Glutamatergic neuron (in vitro differentiated cells): Measurements from ENCODE around the gene ATP1A2. TPM values are rescaled to one million over a fixed set of nuclear protein-coding genes. Genes with fewer than 3 reads are reported as not detected.

Experiments
- DNase-seq: peaks from one replicate; pipeline ENCODE4 v3.0.0; 2022
- H3K27ac Mint-ChIP-seq: one replicate; pipeline ENCODE4 v1.8.0; 2020; ENCODE audit warnings: mild to moderate bottlenecking, mixed read lengths, inconsistent platforms; ENCODE audit not compliant: unreplicated experiment
- H3K27me3 Mint-ChIP-seq: one replicate; pipeline ENCODE4 v1.8.0; 2020; ENCODE audit warnings: mild to moderate bottlenecking, moderate library complexity, mixed read lengths, inconsistent platforms; ENCODE audit not compliant: unreplicated experiment
- H3K36me3 Mint-ChIP-seq: one replicate; pipeline ENCODE4 v1.8.0; 2020; ENCODE audit warnings: mild to moderate bottlenecking, mixed read lengths, inconsistent platforms; ENCODE audit not compliant: unreplicated experiment
- H3K4me1 Mint-ChIP-seq: one replicate; pipeline ENCODE4 v1.8.0; 2020; ENCODE audit warnings: mild to moderate bottlenecking, low read depth, mixed read lengths, inconsistent platforms; ENCODE audit not compliant: unreplicated experiment
- H3K4me3 Mint-ChIP-seq: one replicate; pipeline ENCODE4 v1.8.0; 2020; ENCODE audit warnings: mild to moderate bottlenecking, mixed read lengths, inconsistent platforms; ENCODE audit not compliant: unreplicated experiment
- H3K9me3 Mint-ChIP-seq: one replicate; pipeline ENCODE4 v1.8.0; 2020; ENCODE audit warnings: mild to moderate bottlenecking, moderate library complexity, mixed read lengths, inconsistent platforms; ENCODE audit not compliant: unreplicated experiment
- CTCF ChIP-seq: fragments of 200-600 bp; sonication (generic); IDR thresholded peaks from one replicate; pipeline ENCODE4 v1.5.0; 2021; ENCODE audit not compliant: partially characterized antibody, unreplicated experiment
- total RNA-seq: library from RNA; stranded (reverse); fragmentation: NEBNext Ultra II Directional; extraction: Animal tissue kit (Norgen Biotek cat#: 25700); gene quantifications from one replicate; pipeline ENCODE4 v1.2.1, GENCODE V29; 2021; ENCODE audit not compliant: unreplicated experiment

The ATP1A2 gene
- total RNA-seq, 1 donor from 2014 or later, result not detected

GRCh38 chr1:160114085-160114484, 1.5 kb upstream of the ATP1A2 start:
- Mint-ChIP-seq H3K27me3 (peaks cover 11% of the 10 kb centered on the region), H3K36me3 (no peaks in the 10 kb centered on the region), H3K27ac (no peak overlapping the region), H3K9me3 (peaks cover 1% of the 10 kb centered on the region), H3K4me3 (no peak overlapping the region), H3K4me1 (peaks cover 9% of the 10 kb centered on the region)
- no peak for TF ChIP-seq CTCF
- DNase-seq, result no peak

- Mint-ChIP-seq H3K36me3 (no peaks in the 10 kb centered on the region), H3K9me3 (peaks cover 1% of the 10 kb centered on the region), H3K4me1 (peaks cover 9% of the 10 kb centered on the region), H3K27ac (no peak overlapping the region), H3K4me3 (no peak overlapping the region), H3K27me3 (peaks cover 7% of the 10 kb centered on the region)
- TF ChIP-seq CTCF, result no peak
- no peak for DNase-seq
Measured at GRCh38 chr1:160116283-160117147, 956 bp downstream of the ATP1A2 start.

GRCh38 chr1:160117300-160117699, 1.7 kb downstream of the ATP1A2 start:
- Mint-ChIP-seq H3K36me3 (no peaks in the 10 kb centered on the region), H3K27ac (no peak overlapping the region), H3K9me3 (peaks cover 1% of the 10 kb centered on the region), H3K27me3 (peaks cover 7% of the 10 kb centered on the region), H3K4me1 (peaks cover 8% of the 10 kb centered on the region), H3K4me3 (no peak overlapping the region)
- TF ChIP-seq CTCF, result no peak
- no peak for DNase-seq

- H3K36me3 Mint-ChIP-seq, result no peaks in the 10 kb centered on the region
- peaks cover 4% of the 10 kb centered on the region for H3K27me3 Mint-ChIP-seq
- no peak overlapping the region for H3K4me3 Mint-ChIP-seq
- peaks cover 1% of the 10 kb centered on the region for H3K9me3 Mint-ChIP-seq
- H3K4me1 Mint-ChIP-seq, result peaks cover 3% of the 10 kb centered on the region
- no peak overlapping the region for H3K27ac Mint-ChIP-seq
- DNase-seq, result no peak
- TF ChIP-seq CTCF, result no peak
Measured at GRCh38 chr1:160117709-160118183, 2.2 kb downstream of the ATP1A2 start.

GRCh38 chr1:160118928-160119327, 3.4 kb downstream of the ATP1A2 start:
- Mint-ChIP-seq H3K36me3 (no peaks in the 10 kb centered on the region), H3K27ac (no peak overlapping the region), H3K9me3 (peaks cover 1% of the 10 kb centered on the region), H3K4me3 (no peak overlapping the region), H3K27me3 (peaks cover 4% of the 10 kb centered on the region), H3K4me1 (no peaks in the 10 kb centered on the region)
- DNase-seq, result no peak
- TF ChIP-seq CTCF, result no peak
